Measurements from ENCODE around the gene JPH3. TPM values are rescaled to one million over a fixed set of nuclear protein-coding genes. Genes with fewer than 3 reads are reported as not detected.

Gene JPH3
- total and polyA plus RNA-seq, 10 of the 15 experiments (the other 5 are each of a cell fraction or from before 2014, with no cell fraction given), result 0.05 TPM; not detected in 9

Other genes starting within 250 kb of the JPH3 start
- 13.9 and 14.6 TPM in 2 replicates for gene FBXO31, start 218.7 kb upstream of the JPH3 start, total RNA-seq (2014; rRNA removed)
- gene FBXO31, start 218.7 kb upstream of the JPH3 start, total RNA-seq (2014; rRNA removed; fragmentation: Illumina TruSeq; extraction: Trizol), result 7.4 and 8.4 TPM in 2 replicates
- 29.2 and 33.1 TPM in 2 replicates for gene FBXO31, start 218.7 kb upstream of the JPH3 start, total RNA-seq (2021)
- gene FBXO31, start 218.7 kb upstream of the JPH3 start, polyA plus RNA-seq (2011; rRNA removed), result 9.3 and 14.8 TPM in 2 replicates
- gene FBXO31, start 218.7 kb upstream of the JPH3 start, polyA plus RNA-seq (2014; fragmentation: Illumina TruSeq; extraction: Trizol), result 3.6 and 8.6 TPM in 2 replicates
- gene FBXO31, start 218.7 kb upstream of the JPH3 start, polyA plus RNA-seq (2014; fragmentation: Nextera tagmentation; extraction: Ambion mirVana), result under 1 TPM; 0.19 to 0.97 TPM
- gene FBXO31, start 218.7 kb upstream of the JPH3 start, polyA plus RNA-seq (2014; rRNA removed), result 15.8 and 22.6 TPM in 2 replicates
- gene FBXO31, start 218.7 kb upstream of the JPH3 start, polyA plus RNA-seq (2016; fragmentation: Nextera tagmentation; extraction: Ambion mirVana), result 10 to 100 TPM in 1 of 2 experiments, 1 to 10 TPM in 1; 10.0 to 10.7 TPM
- gene MAP1LC3B, start 210.2 kb upstream of the JPH3 start, total RNA-seq (2014; rRNA removed), result 7.4 and 8.1 TPM in 2 replicates
- 6.1 and 7.2 TPM in 2 replicates for gene MAP1LC3B, start 210.2 kb upstream of the JPH3 start, total RNA-seq (2014; rRNA removed; fragmentation: Illumina TruSeq; extraction: Trizol)
- 21.4 and 21.5 TPM in 2 replicates for gene MAP1LC3B, start 210.2 kb upstream of the JPH3 start, total RNA-seq (2021)
- 15.5 and 16.9 TPM in 2 replicates for gene MAP1LC3B, start 210.2 kb upstream of the JPH3 start, polyA plus RNA-seq (2011; rRNA removed)
- gene MAP1LC3B, start 210.2 kb upstream of the JPH3 start, polyA plus RNA-seq (2014; fragmentation: Illumina TruSeq; extraction: Trizol), result 22.0 and 27.1 TPM in 2 replicates
- 10 to 100 TPM in 1 of 2 experiments, 1 to 10 TPM in 1; 9.1 to 11.9 TPM for gene MAP1LC3B, start 210.2 kb upstream of the JPH3 start, polyA plus RNA-seq (2014; fragmentation: Nextera tagmentation; extraction: Ambion mirVana)
- gene MAP1LC3B, start 210.2 kb upstream of the JPH3 start, polyA plus RNA-seq (2014; rRNA removed), result 9.4 and 10.3 TPM in 2 replicates
- gene MAP1LC3B, start 210.2 kb upstream of the JPH3 start, polyA plus RNA-seq (2016; fragmentation: Nextera tagmentation; extraction: Ambion mirVana), result 10 to 100 TPM; 42.7 to 42.8 TPM
- under 0.01 TPM in 1 of 2 replicates, not detected in the other for gene ZCCHC14, start 109.5 kb upstream of the JPH3 start, total RNA-seq (2014; rRNA removed)
- not detected in 2 replicates for gene ZCCHC14, start 109.5 kb upstream of the JPH3 start, total RNA-seq (2014; rRNA removed; fragmentation: Illumina TruSeq; extraction: Trizol)
- gene ZCCHC14, start 109.5 kb upstream of the JPH3 start, total RNA-seq (2021), result 0.15 and 0.16 TPM in 2 replicates
- 0.26 and 0.27 TPM in 2 replicates for gene ZCCHC14, start 109.5 kb upstream of the JPH3 start, polyA plus RNA-seq (2011; rRNA removed)
- gene ZCCHC14, start 109.5 kb upstream of the JPH3 start, polyA plus RNA-seq (2014; fragmentation: Illumina TruSeq; extraction: Trizol), result 0.03 and 0.08 TPM in 2 replicates
- gene ZCCHC14, start 109.5 kb upstream of the JPH3 start, polyA plus RNA-seq (2014; fragmentation: Nextera tagmentation; extraction: Ambion mirVana), result under 1 TPM; 0.02 TPM
- 0.05 and 0.06 TPM in 2 replicates for gene ZCCHC14, start 109.5 kb upstream of the JPH3 start, polyA plus RNA-seq (2014; rRNA removed)
- gene ZCCHC14, start 109.5 kb upstream of the JPH3 start, polyA plus RNA-seq (2016; fragmentation: Nextera tagmentation; extraction: Ambion mirVana), result under 1 TPM in 1 of 2 experiments, not detected in 1; 0.14 TPM
- gene KLHDC4, start 163.5 kb downstream of the JPH3 start, total RNA-seq (2014; rRNA removed), result 34.0 and 36.6 TPM in 2 replicates
- 24.2 and 26.1 TPM in 2 replicates for gene KLHDC4, start 163.5 kb downstream of the JPH3 start, total RNA-seq (2014; rRNA removed; fragmentation: Illumina TruSeq; extraction: Trizol)
- gene KLHDC4, start 163.5 kb downstream of the JPH3 start, total RNA-seq (2021), result 54.8 and 62.1 TPM in 2 replicates
- gene KLHDC4, start 163.5 kb downstream of the JPH3 start, polyA plus RNA-seq (2011; rRNA removed), result 13.4 and 20.3 TPM in 2 replicates
- 25.7 and 34.3 TPM in 2 replicates for gene KLHDC4, start 163.5 kb downstream of the JPH3 start, polyA plus RNA-seq (2014; fragmentation: Illumina TruSeq; extraction: Trizol)
- 1 to 10 TPM in 1 of 2 experiments, under 1 TPM in 1; 0.80 to 4.1 TPM for gene KLHDC4, start 163.5 kb downstream of the JPH3 start, polyA plus RNA-seq (2014; fragmentation: Nextera tagmentation; extraction: Ambion mirVana)
- gene KLHDC4, start 163.5 kb downstream of the JPH3 start, polyA plus RNA-seq (2014; rRNA removed), result 39.1 and 59.3 TPM in 2 replicates
- 10 to 100 TPM; 31.6 to 37.1 TPM for gene KLHDC4, start 163.5 kb downstream of the JPH3 start, polyA plus RNA-seq (2016; fragmentation: Nextera tagmentation; extraction: Ambion mirVana)

Measured in GM12878 (cell line).